GM12873 (cell line): ENCODE measurements around the gene KLK1.

Experiments used
- CTCF ChIP-seq: IDR thresholded peaks from 2 replicates; pipeline ENCODE4 v1.5.1; 2012; ENCODE audit warnings: low read depth, mild to moderate bottlenecking, moderate library complexity, low read length, control low read depth; ENCODE audit not compliant: insufficient read depth; ENCODE audit errors: missing control alignments

KLK1 gene

GRCh38 chr19:50835103-50835784 lies 11.7 kb upstream of the KLK1 start:
- no peak for TF ChIP-seq CTCF

GRCh38 chr19:50833802-50834167 lies 10.2 kb upstream of the KLK1 start:
- no peak for TF ChIP-seq CTCF

GRCh38 chr19:50833117-50833801 lies 9.7 kb upstream of the KLK1 start, which contains the start of gene KLK15:
Gene KLK15 (minus strand): TSS chr19:50833574. CDS start chr19:50831492, 2,082 bp downstream.
- no peak for TF ChIP-seq CTCF

- TF ChIP-seq CTCF: no peak
Observed at GRCh38 chr19:50832666-50833065, 9.1 kb upstream of the KLK1 start.

- no peak for TF ChIP-seq CTCF
Observed at GRCh38 chr19:50831026-50831396, 7.4 kb upstream of the KLK1 start.

- TF ChIP-seq CTCF: no peak
Observed at GRCh38 chr19:50830266-50831025, 6.9 kb upstream of the KLK1 start.

- no peak for TF ChIP-seq CTCF
Observed at GRCh38 chr19:50829801-50830200, 6.2 kb upstream of the KLK1 start.
